HG02970 (cell line): ENCODE data around the gene GRP.

Source experiments
- ATAC-seq: cut with Tn5 transposase; IDR thresholded peaks from one replicate; pipeline ENCODE4 v1.9.1; 2021; ENCODE audit warnings: mild to moderate bottlenecking, moderate library complexity, moderate number of reproducible peaks; ENCODE audit not compliant: unreplicated experiment, low FRiP score

GRP gene

DNA sequence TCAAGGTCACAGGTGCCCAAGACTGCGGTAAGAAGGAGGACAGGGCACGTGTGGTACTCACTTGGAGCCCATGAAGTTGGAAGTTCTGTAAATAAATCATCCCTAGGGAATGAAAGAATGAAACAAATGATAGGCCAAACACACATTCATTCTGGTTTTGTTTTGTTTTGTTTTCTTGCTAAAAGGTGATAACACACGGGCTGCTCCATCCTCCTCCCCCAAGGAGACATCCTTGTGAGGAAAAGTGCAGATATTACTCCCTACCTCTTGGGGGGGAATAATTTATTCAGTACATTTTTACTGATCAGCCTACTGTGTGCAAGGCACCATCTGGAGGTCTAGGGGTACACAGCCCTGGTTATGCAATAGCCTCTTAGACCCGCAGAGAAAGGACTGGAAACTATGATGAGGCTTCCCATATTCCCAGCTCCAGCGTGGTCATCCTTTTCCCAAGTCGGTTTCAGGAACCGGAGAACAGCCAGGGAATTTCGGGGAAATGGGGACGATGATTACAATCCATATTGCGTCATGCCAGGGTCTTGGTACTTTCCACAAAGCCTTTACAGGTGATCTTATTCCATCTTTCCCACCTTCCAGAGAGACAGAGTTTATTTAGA is 47.0 kb downstream of the GRP start:
- no peak for ATAC-seq

- no peak for ATAC-seq
These were observed 47.7 kb downstream of the GRP start for GRCh38 chr18:59267503-59268126.

DNA sequence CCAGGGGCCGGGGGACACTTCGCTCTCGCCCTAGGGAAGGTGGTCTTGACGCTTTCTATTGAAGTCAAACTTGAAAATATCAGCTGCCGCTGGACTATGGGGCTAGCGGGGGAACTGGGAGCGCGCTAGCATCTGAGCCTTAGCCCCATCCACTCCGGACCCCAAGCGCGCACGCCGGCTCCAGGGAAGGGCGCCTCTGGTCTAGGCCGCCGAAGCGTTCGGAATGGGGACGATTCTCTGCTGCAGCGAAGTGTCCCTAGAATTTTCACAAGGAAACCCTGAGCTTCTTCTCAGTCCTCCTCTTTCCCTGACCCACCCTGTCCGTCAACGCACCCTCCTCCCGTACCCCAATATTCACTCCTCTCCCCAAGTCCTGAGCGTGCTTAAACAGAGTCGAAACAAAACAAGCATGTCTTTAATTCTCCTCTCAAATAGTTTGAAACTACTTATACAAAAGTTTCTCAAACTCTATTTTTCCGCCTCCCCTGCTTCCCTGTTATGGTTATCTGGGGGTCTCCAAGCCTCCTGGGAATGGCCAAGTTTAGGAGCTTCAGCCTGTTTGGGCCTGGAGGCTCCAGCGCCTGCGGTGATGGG is 48.3 kb downstream of the GRP start:
- no peak for ATAC-seq

DNA sequence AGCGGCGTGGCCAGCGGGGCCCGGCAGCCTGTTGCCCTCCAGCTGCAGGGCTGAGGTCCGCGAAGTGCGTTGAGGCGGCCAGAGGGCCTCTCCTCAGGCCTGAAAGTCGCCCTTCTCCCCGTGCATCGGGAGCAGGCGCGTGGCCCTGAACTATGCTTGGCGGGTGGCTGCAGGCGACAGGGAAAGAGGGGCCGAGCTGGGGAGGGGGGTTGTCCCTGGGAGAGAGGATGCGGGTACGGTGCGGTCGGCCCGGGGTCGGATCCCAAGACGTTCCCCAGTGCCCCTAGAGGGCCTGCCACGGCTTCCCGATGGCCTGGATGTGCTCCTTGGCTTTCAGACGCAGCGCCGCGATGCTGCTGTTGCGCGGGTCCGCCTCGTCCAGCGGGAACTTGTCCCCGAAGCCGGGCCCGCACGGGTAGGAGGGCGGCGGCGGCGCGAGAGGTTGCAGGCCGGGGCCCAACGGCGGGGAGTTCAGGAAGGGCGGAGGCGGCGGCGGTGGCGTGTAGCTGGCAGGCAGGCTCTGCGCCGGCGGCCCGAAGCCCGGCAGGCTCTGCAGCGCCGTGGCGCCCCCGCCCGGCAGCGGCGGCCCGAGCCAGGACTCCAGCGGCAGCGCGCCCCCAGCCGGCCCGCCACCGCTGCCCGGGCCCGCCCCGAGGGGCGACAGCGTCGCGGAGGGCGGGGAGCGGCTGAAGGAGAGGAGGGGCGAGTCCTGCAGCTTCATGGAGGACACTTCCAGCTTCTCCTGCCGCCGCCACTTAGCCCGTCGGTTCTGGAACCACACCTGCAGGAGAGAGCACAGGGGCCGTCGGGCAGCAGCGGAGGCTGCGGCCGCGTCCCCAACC is 49.0 kb downstream of the GRP start:
- ATAC-seq = no peak

DNA sequence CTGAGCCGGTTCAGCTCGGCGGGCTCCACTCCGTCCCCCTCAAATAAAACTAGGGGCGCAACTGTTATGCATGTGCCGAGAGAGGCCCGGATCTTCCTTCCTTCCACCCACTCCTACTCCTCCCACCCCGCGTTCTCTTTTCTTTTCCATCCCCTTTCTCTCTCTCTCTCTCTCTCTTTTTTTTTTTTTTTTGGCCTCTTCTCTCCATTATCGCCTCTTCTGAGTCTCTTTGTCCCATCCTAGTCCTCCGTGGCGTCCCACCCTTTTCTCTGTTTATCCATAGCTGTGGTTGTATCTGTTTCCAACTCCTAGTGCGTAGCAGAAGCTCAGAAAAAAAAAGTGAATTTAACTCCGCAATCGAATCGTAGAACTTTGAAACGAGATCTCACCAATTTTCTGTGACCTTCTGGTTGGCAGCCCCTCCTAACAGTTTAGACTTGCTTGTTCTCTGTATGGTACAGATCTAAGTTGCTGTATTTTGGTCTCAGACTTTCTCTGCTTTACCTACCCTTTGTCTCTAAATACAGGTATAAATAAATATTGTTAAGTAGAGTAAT is 49.7 kb downstream of the GRP start:
- no peak for ATAC-seq

DNA sequence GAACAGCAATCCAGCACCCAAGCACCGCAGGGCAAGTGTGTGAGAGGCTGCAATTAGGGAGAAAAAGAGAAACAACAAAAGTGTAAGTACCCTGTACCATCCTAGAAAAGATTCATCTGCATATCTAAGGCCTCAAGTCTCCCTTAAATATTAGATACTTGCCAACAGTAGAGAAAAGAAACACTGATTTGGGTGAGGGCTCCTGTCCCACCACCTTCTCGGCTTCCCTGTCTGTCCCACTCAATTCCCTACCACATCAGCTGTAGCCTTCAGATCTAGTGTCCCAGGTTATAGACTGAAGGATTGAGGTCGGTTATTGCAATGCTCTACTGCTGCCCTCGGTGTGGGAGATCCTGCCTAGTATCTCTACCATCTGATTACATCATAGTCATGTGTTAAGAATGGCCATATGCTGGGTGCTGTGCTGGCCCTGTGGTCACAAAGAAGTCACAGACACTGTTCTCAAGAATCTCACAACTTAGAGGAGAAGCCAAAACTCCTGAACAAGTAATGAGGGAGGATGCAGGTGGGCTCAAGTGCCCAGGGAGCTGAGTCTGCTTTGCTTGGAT is 50.8 kb downstream of the GRP start:
- ATAC-seq = no peak

GRCh38 chr18:59271606-59272220 is 51.8 kb downstream of the GRP start:
- ATAC-seq = no peak

- no peak for ATAC-seq
These were observed 52.4 kb downstream of the GRP start for GRCh38 chr18:59272221-59272888.

GRCh38 chr18:59272891-59273758 is 53.2 kb downstream of the GRP start, which contains the start of gene RAX:
Gene RAX, minus strand, starts transcription at chr18:59273454. Its CDS starts 248 bp downstream, at chr18:59273206.
- ATAC-seq = no peak

DNA sequence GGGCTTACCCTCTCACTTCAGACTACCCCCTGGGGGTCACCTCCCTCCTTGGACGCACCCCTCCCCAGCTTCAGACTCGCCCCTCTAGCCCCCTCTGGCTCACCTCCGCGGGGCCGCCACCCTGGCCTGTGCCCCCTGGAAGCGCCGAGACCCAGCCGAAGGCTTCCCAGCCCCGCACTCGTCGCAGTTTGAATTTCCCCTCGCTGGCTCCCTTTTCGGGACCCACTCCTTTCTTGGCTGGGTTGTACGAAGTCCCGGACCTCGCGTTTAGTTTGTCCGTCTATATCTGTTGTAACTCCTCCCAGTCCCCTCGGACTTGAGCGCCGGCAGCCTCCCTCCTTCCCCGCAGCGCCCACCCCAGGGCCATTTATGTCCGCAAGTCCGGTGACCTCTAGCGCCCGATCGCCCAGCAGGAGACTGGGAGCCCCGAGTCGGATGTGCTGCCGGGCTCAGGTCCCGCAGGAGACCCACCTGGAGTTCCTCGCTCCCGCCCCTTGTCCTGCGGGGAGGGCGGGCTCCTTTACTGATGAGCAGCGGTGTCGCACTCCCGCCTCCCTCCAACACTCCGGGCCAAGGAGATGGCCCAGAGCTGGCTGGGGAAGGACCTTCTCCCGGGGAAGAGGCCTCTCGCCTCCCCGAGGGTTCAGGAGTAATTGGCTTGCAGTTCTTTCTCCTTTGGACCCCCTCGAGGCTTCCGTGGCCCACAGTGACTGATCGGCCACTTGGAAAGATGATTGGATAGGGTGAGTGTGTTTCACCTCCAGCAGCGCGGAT is 54.0 kb downstream of the GRP start:
- ATAC-seq = no peak

DNA sequence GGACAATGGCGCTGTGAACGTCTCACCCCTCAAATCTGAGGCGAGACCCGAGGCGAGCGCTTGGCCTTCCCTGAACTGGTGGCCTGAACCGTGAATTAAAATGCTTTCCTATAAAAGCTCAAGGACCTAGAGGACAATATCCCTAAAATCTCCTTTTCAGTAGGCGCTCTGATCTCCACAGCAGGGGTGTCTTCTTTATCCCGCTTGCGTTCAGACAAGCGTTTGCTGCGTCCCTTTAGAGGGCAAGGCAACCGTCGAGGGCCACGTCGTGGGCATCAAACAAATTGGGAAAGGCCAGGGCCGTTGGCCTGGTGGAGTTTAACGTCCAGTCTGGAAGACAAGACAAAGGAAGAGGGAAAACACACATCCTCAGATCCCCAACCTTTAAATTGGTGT is 54.6 kb downstream of the GRP start:
- no peak for ATAC-seq

DNA sequence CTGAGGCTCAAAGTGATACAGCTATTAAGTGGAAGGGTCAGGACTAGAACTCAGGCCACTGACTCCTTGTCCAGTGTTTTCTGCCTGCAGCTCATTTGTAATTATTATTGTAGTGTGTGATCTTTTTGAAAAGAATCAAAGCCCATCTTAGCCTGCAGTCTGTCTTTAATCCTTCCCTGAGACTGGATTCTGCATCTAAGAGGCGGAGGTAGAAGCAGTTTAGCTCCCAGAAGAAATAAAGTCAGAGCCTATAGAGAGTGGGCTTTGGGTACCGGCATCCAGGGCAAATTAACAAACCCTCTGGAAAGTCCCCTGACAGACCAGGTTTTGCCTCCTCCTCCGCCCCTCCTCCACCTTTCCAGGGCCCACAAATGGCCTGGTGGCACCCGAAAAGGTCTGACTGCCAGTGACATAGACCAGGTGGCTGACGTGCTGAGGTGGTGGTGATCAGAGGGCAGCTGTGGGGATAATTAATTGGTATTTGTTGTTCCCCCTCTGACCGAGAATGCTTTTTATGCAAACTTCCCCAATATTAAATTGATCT is 55.5 kb downstream of the GRP start:
- no peak for ATAC-seq

GRCh38 chr18:59276047-59276446 is 56.1 kb downstream of the GRP start:
- ATAC-seq = no peak

GRCh38 chr18:59278793-59279192 is 58.8 kb downstream of the GRP start:
- no peak for ATAC-seq

DNA sequence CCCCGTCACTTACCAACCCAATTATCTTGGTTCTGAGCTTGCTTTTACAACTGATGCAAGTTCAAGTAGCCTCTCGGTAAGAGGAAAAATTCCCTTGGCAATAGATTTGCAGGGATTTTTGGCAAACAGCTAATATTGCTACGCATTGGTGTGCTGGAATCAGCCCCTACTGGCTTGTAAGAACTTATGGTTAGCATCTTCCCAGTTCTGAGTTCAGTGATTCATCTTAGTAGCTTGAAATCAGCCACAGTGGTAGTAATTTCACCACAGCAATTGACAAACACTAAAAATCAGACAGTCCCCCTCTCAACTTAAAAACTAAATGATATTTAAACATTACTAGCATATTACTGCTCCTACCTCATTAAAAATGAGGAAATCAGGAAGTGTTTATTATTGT is 59.2 kb downstream of the GRP start:
- ATAC-seq = no peak

GRCh38 chr18:59279722-59280121 is 59.8 kb downstream of the GRP start:
- no peak for ATAC-seq
